OCI-LY7 (cell line): ENCODE data around the gene ABCC8. TPM values are rescaled to one million over a fixed set of nuclear protein-coding genes. Genes with fewer than 3 reads are reported as not detected.

Source experiments
- BruUV-seq: library from RNA; stranded (reverse); fragments of 400-500 nt; replicated peaks from 2 replicates; lab custom pipeline; 2021; lab: Mats Ljungman, UMichigan
- CTCF ChIA-PET: fragments of 300-600 bp; sonication (Branson Sonifier 250); formaldehyde crosslinking; loops from one replicate; lab custom pipeline; 2022; ENCODE audit warnings: antibody characterized with exemption; ENCODE audit not compliant: unreplicated experiment; lab: Charles Lee
- POLR2A ChIA-PET: fragments of 300-600 bp; sonication (Branson Sonifier 250); formaldehyde crosslinking; loops from one replicate; lab custom pipeline; 2022; ENCODE audit warnings: antibody characterized with exemption; lab: Charles Lee
- DNase-seq: peaks from one replicate; pipeline ENCODE4 v3.0.0-alpha.2; 2015; ENCODE audit warnings: low spot score
- H2AFZ ChIP-seq: fragments of 200-600 bp; sonication (generic), shearing (Covaris generic); 2 replicates; pipeline ENCODE4 v1.6.1; 2014; ENCODE audit warnings: mild to moderate bottlenecking, antibody characterized with exemption, low read length, moderate library complexity
- H3K27ac ChIP-seq: fragments of 200-600 bp; sonication (generic); 2 replicates; pipeline ENCODE4 v1.5.1; 2014; ENCODE audit warnings: mixed run types, low read depth, mild to moderate bottlenecking, moderate library complexity, low read length, inconsistent platforms; ENCODE audit not compliant: poor library complexity, severe bottlenecking
- H3K36me3 ChIP-seq: fragments of 200-600 bp; sonication (generic); 2 replicates; pipeline ENCODE4 v1.6.1; 2014; ENCODE audit warnings: mild to moderate bottlenecking, antibody characterized with exemption, low read length, moderate library complexity, mixed read lengths; ENCODE audit not compliant: insufficient read depth
- H3K4me1 ChIP-seq: fragments of 200-600 bp; sonication (generic); 2 replicates; pipeline ENCODE4 v1.5.1; 2014; ENCODE audit warnings: mild to moderate bottlenecking, low read length; ENCODE audit not compliant: insufficient read depth, poor library complexity, severe bottlenecking
- H3K4me2 ChIP-seq: fragments of 200-600 bp; sonication (generic); 2 replicates; pipeline ENCODE4 v1.6.1; 2014; ENCODE audit warnings: mild to moderate bottlenecking, low read length
- H3K4me3 ChIP-seq: fragments of 200-600 bp; sonication (generic); 2 replicates; pipeline ENCODE4 v1.5.1; 2014; ENCODE audit warnings: mild to moderate bottlenecking, low read depth, low read length; ENCODE audit not compliant: poor library complexity, severe bottlenecking
- H3K79me2 ChIP-seq: fragments of 200-600 bp; sonication (generic); 2 replicates; pipeline ENCODE4 v1.6.1; 2016; ENCODE audit warnings: low read depth, mild to moderate bottlenecking, low read length, moderate library complexity, mixed read lengths; ENCODE audit not compliant: insufficient read depth
- H3K9me2 ChIP-seq: fragments of 200-600 bp; sonication (generic); 2 replicates; pipeline ENCODE4 v1.6.1; 2016; ENCODE audit warnings: mild to moderate bottlenecking, low read length, mixed read lengths; ENCODE audit not compliant: insufficient read depth
- H3K9me3 ChIP-seq: fragments of 200-600 bp; sonication (generic); 2 replicates; pipeline ENCODE4 v1.6.1; 2014; ENCODE audit warnings: mild to moderate bottlenecking, mixed run types, low read length, mixed read lengths
- H4K20me1 ChIP-seq: fragments of 200-600 bp; sonication (generic); 2 replicates; pipeline ENCODE4 v1.6.1; 2014; ENCODE audit warnings: mild to moderate bottlenecking, antibody characterized with exemption, low read length, moderate library complexity, mixed read lengths; ENCODE audit not compliant: insufficient read depth
- CTCF ChIP-seq: fragments of 200-600 bp; sonication (generic); conservative IDR thresholded peaks from 2 replicates; pipeline ENCODE4 v1.5.1; 2014; ENCODE audit warnings: mild to moderate bottlenecking, antibody characterized with exemption, low read length, moderate library complexity, mixed read lengths
- EZH2phosphoT487 ChIP-seq: fragments of 200-600 bp; sonication (generic); IDR thresholded peaks from 2 replicates; pipeline ENCODE4 v1.6.1; 2018; ENCODE audit warnings: low read depth, borderline replicate concordance, mild to moderate bottlenecking, mixed run types, antibody characterized with exemption, low read length, moderate library complexity, mixed read lengths
- intact Hi-C: fragments of 100-400 bp; cut with micrococcal nuclease; formaldehyde crosslinking; loops from one replicate; pipeline ENCODE4 v1.10.0; 2022; ENCODE audit not compliant: unreplicated experiment
- total RNA-seq, 2 experiments: library from RNA; depleted of rRNA in 1 of 2; stranded (reverse); fragments of >200 nt in 1 of 2; shearing (Covaris generic) in 1 of 2; gene quantifications; 2 replicates each; pipeline ENCODE4 v1.2.3, GENCODE V29; 2014 to 2022

The ABCC8 gene
- total RNA-seq, 2 experiments from 2014 or later, result not detected

DNA sequence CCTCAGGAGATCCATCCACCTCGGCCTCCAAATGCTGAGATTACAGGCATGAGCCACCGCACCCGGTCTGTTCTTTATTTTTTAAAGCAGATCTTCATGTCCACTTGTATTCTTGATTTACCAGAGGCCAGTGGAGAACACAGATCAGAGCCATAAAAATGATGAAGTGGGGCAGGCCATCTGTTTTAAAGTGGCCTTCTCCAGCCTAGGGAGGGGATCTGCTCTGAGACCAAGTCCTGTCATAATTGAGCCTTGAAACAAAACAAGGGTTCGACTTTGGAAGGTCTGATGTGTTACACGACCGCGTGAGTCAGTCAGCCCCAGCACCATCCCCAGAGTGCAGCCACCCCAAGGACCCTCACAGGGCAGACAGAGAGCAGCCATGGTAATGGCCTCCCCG is 27.5 kb downstream of the ABCC8 start:
- no peak overlapping the region for H3K27ac ChIP-seq
- ChIA-PET CTCF (no interaction called here), POLR2A (no interaction called here)
- H3K36me3 ChIP-seq, result no peaks in the 10 kb centered on the region
- no peaks in the 10 kb centered on the region for H3K4me1 ChIP-seq
- H3K4me2 ChIP-seq, result no peak overlapping the region
- DNase-seq, result no peak
- H2AFZ ChIP-seq, result no peak overlapping the region
- H3K4me3 ChIP-seq, result no peak overlapping the region
- no peaks in the 10 kb centered on the region for H3K9me2 ChIP-seq
- no TSS peak for BruUV-seq
- no peaks in the 10 kb centered on the region for H3K79me2 ChIP-seq
- H4K20me1 ChIP-seq, result no peaks in the 10 kb centered on the region
- intact Hi-C loops, result no loop called here
- TF ChIP-seq EZH2phosphoT487, result no peak
- TF ChIP-seq CTCF, result no peak
- no peaks in the 10 kb centered on the region for H3K9me3 ChIP-seq

- no peak overlapping the region for H3K4me2 ChIP-seq
- DNase-seq, result no peak
- no peaks in the 10 kb centered on the region for H3K79me2 ChIP-seq
- ChIA-PET POLR2A (no interaction called here), CTCF (no interaction called here)
- no peaks in the 10 kb centered on the region for H3K36me3 ChIP-seq
- H3K9me2 ChIP-seq, result no peaks in the 10 kb centered on the region
- no peak overlapping the region for H3K4me3 ChIP-seq
- H4K20me1 ChIP-seq, result no peaks in the 10 kb centered on the region
- H3K27ac ChIP-seq, result no peak overlapping the region
- TF ChIP-seq EZH2phosphoT487 (no peak), CTCF (no peak)
- H3K9me3 ChIP-seq, result no peaks in the 10 kb centered on the region
- H2AFZ ChIP-seq, result no peak overlapping the region
- no TSS peak for BruUV-seq
- H3K4me1 ChIP-seq, result no peaks in the 10 kb centered on the region
- intact Hi-C loops, result no loop called here
Measured at GRCh38 chr11:17446482-17446881, 30.2 kb downstream of the ABCC8 start.

DNA sequence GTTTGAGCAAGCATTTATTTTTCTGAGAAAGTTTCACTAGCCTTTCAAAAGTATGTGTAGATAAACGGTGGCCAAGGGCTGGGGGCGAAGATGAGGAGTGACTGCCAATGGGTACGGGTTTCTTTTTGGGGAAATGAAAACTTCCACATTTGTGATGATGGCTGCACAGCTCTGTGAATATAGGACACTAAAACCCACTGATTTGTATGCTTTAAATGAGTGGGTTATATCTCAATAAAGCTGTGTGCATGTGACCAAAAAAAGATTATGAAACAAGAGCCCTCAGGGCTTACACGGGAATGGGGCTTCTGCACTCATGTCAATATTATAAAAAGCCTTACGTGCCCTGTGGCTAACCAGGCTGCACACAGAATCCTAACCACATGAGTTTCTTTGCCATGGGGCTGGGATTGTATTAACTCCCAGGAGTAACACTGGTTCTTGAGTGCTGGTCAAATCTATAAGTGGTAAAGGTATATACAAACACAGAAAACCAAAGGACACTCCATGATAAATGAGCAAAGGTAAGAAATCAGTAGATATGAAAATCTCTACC is 31.3 kb downstream of the ABCC8 start:
- H3K9me3 ChIP-seq, result 0 out of 2 replicates have a peak, but pooled peaks cover 5% of the 10 kb centered on the region
- H3K27ac ChIP-seq, result no peak overlapping the region
- BruUV-seq, result no TSS peak
- DNase-seq, result no peak
- no peak overlapping the region for H2AFZ ChIP-seq
- ChIA-PET CTCF (no interaction called here), POLR2A (no interaction called here)
- H3K4me2 ChIP-seq, result no peak overlapping the region
- TF ChIP-seq CTCF (no peak), EZH2phosphoT487 (no peak)
- intact Hi-C loops, result no loop called here
- H3K4me3 ChIP-seq, result no peak overlapping the region
- H4K20me1 ChIP-seq, result no peaks in the 10 kb centered on the region
- H3K9me2 ChIP-seq, result no peaks in the 10 kb centered on the region
- H3K4me1 ChIP-seq, result no peaks in the 10 kb centered on the region
- H3K79me2 ChIP-seq, result no peaks in the 10 kb centered on the region
- no peaks in the 10 kb centered on the region for H3K36me3 ChIP-seq
